DMS153 treated with DMSO at 0.1 percent for 48 hours (cell line): ENCODE measurements around the gene ALG1.
"Not testable (repeated sequence)": the region's sequence is repeated elsewhere in the genome, so short reads cannot be mapped to it uniquely, and the experiment has no call there.

Experiments
- DNase-seq: peaks from one replicate; lab custom pipeline; 2025; ENCODE audit not compliant: unreplicated experiment; lab: John Stamatoyannopoulos, UW

Gene ALG1

DNA sequence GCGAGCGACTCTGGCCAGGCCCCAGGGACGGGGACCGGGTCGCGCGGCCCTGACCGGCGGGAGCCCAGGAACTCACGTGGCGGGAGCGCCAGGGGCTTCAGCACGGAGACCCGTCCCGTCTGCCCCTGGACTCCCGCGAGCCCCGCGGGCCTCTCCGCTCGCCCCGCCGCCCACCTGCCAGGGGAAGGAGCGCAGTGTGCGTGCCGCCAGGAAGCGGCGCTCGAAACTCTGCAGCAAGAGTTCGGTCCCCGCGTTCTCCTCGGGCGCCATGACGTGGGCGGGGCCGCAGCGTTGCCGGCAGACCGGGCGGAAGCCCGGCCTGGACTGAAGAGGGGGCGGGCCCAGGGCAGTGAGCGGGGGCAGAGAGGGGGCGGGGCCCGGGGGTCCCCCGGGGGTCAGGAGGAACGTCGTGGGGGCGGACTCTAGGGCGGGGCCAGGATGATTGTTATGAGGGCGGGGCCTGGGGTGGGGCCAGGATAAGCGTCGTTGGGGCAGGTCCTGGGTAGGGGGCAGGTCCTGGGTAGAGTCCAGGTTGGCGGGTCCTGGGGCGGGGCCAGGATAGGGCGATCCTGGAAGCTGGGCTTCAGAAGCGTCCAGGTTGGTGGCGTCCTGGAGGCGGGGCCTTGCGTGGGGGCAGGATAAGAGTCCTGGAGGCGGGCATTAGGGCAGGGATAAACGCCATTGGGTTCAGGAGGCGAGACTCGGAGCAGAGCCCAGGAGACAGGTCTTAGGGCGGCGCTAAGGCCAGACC is 26.0 kb downstream of the ALG1 start, which contains the start of gene EEF2KMT:
EEF2KMT (minus strand) TSS at position 326 of the 751 bp plus-strand sequence; CDS start at position 270, 56 bp downstream.
- peak; percentile 96 for DNase-seq

DNA sequence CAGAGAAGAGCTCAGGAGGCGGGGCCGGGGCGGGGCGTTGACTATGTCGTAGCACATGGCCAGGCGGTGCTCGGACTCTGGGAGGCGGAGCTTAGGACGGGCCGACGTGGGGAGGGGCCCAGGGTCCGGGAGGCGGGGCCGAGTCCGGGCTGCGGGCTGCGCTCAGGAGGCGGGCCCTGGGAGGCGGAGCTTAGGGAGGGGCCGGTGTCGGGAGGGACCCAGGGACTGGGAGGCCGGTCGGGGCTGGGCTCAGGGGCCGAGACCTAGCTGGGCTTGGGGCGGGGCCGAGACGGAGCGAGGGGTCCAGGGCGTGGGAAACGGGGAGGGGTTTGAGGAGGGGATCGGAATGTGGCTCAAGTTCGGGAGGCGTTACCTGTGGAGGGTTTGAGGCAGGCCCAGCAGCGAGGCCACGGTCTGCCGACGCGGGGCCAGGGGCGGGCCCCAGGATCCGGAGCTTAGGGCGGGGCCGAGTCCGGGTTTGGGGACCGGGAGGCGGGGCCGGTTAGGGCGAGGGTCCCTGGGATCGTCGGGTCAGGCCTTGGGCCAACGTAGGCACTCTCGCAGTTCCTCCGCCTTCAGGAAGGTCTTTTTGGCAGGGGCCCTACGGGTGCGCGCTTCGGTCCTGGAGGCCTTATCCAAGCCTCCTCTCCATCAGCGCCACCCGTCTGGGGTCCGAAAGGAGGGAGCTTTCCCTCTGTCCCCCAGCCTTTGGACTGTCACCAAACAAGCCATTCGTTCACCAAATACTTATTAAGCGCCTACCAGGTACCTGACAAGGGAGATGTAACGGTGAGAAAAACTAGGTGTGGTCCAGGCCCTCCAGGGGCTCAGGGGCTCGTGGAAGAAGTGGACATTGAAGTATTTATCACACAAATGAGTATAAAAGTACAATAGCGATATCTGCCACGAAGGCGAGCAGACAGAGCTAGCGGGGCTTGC is 26.8 kb downstream of the ALG1 start:
- DNase-seq: not testable (repeated sequence)

DNA sequence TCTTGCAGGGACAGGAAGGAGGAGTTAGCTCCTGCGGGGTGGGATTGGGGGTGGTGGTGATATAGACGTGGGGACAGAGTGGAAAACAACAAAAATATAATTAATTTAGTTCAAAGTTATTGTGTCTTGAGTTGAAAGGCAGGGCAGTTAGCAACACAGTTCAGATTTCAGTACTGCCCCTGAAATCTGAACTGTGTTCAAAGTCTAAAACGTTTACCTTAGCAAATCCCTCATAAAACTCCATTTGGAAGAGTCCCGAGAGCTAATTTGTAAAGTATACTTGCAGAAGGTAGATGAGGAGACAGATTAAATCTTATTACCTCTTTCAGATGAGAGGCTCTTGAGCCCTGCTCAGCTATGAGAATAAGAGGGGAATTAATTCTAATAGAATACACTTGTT is 27.5 kb downstream of the ALG1 start:
- not testable (repeated sequence) for DNase-seq

DNA sequence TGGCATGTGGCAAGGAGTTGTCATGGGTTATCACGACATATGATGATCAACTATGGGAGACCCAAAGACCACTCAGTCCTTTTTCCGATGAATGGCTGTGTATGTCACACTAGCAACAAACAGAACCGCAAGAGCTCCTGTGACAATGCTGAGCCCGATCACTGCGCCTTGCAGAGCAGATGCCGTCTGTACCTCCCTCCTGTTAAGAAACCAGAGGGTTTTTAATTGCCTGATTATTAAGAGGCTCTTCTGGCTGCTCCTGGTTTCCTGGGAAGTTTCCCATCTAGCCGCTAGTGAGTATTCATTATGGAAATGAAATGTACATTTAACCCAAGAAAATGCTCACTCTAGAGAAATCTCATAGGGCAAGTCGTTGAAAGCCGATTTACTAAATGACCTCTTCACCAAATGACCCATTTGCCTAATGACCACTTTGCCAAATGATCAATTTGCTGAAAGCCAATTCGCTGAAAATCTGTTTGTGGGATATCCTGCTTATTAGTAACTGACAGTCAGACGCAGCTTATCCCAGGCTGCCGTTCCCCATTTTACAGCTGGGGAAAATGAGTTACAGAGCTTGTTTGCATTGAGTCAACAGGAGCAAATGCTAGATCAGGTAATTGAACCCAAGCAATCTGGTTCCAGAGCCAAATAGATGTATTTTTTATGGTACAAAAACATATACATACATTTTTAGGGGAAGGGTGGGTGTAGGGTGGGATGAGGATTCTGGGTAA is 31.8 kb downstream of the ALG1 start:
- DNase-seq: not testable (repeated sequence)

DNA sequence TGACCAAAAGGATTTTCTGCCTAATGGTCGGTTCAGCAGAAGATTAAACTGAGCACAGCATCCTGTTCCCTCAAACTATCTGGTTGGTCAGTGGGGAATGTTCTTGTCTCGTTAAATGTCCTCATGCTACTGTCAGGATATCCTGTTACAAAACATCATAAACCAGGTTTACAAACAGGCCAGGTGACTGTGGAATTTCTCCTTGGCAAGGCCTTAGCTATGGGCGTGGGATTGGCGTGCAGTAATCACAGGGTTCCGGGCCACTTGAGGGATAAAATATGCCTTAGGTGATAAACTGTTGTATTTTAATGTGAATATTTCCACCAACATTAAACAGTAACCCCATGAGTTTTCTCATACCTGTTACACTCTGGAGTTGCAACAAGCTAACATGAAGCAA is 33.4 kb downstream of the ALG1 start:
- DNase-seq: not testable (repeated sequence)

DNA sequence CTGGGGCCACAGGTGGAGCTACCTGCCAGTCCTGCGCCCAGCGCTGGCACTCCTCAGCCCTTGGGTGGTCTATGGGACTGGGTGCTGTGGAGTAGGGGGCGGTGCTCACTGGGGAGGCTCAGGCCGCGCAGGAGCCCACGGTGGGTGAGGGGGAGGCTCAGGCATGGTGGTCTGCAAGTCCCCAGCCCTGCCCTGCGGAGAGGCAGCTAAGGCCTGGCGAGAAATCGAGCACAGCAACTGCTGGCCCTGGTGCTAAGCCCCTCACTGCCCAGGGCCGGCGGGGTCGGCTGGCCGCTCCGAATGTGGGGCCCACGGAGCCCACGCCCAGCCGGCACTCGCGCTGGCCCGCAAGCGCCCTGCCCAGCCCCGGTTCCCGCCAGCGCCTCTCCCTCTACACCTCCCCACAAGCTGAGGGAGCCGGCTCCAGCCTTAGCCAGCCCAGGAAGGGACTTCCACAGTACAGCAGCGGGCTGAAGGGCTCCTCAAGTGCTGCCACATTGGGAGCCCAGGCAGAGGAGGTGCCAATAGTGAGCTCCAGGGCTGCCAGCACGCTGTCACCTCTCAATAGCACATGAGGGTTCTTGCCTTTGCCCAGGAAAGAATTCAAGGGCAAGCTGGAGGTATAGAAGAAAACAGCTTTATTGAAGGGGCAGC is 37.0 kb downstream of the ALG1 start:
- DNase-seq: no peak

DNA sequence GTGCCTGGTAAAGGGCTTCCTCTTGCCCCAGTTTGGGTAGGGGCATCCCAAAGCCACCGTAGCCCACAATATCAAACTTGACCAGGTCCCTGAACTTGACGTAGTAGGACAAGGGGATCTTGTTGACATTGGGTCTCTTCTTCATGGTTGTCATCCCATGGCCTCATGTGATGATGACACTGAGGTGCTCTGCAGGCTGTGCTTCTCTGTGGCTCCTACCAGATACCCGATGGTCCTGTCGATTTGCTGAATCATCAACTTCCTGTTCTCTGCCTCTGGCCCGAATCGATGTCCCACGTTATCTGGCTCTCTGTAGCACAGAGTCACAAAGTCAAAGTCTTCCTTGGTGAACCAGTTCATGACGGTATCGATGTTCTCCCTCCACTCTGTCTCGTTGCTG is 39.3 kb downstream of the ALG1 start:
- not testable (repeated sequence) for DNase-seq

DNA sequence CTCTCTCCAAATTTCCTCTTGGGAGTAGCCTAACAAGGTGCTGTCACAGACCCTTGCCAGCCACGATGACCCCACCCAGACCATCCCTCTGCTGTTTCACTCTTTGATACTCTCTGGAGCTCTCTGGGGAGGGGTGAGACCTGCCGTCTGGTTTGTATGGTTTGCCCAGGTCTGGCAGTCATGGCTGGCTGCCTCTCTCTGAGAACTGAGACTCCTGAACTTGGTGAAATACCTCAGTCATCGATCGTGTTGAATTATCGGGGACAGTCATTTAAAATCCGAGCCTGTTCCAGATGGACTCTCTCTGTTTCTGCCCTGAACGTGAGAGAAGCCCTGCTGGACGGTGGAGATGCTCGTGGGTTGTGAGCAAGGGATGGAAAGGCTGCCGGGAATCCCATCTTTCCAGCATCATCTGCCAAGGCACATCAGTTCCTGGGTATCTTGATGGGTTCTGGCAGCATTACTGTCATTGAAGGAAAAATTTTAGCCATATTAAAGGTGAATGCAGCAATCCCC is 45.2 kb downstream of the ALG1 start:
- not testable (repeated sequence) for DNase-seq

DNA sequence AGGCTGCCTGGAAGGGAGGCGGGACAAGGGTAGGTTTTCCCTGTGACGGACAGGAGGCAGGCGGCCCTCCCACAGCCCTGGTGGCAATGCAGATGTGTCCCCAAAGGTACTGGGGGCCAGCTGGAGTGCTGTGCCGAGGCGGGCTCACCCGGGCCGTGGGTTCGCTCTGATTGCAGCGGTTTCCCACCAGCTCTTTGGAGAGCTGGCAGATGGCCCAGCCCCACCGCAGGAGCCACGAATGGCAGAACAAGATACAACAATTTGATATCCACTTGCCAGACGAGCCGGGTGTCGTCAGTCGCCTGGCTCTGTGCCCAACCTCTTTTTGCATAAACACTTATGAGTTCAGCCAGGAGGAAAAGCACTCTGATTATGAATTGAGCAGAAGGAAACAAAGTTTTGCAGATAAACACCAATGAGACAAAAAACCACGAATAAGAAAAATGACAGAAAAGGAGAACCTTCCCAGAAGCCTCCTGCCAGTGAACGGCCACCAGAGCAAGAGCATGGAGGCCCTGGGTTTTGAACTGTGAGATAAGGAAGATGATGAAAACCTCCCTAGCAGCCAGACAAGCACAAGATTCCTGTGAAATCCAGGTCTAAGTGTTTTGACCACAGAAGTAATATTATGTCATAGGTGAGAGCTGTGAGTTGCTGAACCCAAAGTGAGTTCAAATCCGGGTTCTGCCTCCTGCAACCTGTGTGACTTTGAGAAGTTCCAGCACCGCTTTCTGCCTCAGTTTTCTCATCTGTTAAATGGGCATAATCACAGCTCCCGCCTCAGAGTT is 45.9 kb downstream of the ALG1 start:
- DNase-seq: peak; percentile 66

DNA sequence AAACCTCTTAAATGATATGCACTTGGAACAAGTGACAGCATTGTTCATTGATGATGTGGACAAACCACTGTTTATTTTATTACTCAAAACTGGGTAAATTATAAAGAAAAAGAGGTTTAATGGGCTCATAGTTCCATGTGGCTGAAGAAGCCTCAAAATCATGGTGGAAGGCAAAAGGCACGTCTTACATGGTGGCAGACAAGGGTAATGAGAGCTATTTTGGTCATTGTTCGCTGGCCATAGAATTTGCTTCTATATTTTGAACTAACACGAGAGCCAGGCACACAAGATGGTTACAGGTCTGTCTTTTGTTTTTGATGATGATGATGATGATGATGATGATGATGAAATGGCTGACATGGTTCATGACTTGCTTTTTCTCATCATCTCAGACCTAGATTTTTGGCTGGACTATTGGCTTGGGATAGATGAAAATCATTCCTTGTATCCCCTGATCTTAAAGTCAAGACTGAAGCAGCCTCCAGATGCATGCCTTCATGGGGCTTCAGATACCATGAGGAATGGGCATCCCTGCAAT is 59.9 kb downstream of the ALG1 start:
- DNase-seq: not testable (repeated sequence)

DNA sequence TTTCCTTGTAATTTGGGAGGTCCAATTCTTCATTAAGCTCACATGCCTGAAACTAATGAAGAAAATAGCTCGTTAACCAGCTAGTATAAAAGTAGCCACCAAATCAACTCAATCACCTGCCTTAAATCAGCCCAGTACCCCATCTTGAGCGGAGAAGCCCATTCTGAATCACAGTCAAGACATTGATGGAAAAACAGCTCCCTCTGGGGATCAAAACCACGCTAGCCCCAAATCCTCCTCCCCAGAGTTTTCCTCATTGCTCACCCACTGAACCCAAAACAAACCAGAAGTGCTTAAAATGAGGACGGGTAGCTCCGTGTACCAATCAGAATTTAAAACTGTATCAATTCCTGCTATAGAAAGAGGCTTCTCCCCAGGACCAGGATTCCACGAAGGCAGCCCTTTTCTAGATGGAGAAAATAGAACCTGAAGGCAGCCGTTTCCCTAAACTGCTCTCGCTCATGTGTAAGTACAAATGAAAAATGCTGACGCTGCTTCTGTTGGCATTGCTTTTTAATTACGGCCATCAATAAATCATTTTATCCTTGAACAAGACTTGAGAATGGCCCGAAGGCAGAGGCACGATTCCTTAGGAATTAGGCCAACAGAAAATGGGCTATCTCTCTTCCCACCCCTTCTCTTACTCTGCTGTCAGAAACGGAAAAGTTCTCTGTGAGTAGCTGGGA is 61.4 kb downstream of the ALG1 start:
- not testable (repeated sequence) for DNase-seq

DNA sequence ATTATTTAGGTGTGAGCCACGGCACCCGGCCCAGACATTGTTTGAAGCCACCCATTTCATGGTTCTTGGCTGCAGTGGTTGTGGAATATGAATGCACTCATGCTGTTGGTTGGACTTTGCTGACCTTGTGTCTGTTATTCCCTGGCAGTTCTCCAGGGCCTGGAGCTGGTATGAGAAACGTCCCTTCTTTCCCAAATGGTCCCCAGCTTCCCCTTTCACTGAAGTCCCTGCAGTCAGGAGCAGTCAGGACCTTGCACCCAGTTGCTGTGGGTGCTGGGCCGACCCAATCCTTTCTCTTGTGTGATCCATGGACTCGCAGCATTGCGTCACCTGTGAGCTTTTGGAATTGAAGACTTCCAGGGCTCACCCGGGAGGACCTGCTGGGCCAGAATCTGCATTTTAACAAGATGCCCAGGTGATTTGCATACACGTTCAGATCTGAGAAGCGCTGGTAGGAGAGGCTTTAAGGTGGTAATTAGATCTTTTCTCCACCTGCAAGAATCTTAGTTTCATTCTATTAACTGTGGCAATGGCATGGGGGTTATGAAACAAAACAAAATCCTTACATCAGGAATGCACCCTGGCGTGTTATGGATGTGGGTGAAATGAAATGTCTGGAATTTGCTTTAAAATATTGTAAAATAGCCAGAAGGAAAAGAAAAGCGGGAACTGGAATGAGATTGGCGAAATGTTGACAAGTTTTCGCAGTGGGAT is 63.3 kb downstream of the ALG1 start:
- DNase-seq: not testable (repeated sequence)
